NCI-H446 (cell line): Measurements from ENCODE around the gene BOLA3.
"Not testable (repeated sequence)": the region's sequence is repeated elsewhere in the genome, so short reads cannot be mapped to it uniquely, and the experiment has no call there.

Experiments
- DNase-seq, 2 experiments: peaks; one replicate each; lab custom pipeline; 2025; lab: John Stamatoyannopoulos, UW

The BOLA3 gene

GRCh38 chr2:74147727-74148456 lies at the start of gene BOLA3:
Gene BOLA3 (minus strand): TSS chr2:74147912. CDS start chr2:74147874, 38 bp downstream.
- DNase-seq: peak; percentile 56 to 86

GRCh38 chr2:74197049-74197448 lies 49.3 kb upstream of the BOLA3 start:
- no peak for DNase-seq

- DNase-seq: no peak
Observed at GRCh38 chr2:74194799-74195198, 47.1 kb upstream of the BOLA3 start.

- no peak for DNase-seq
Observed at GRCh38 chr2:74191596-74192380, 44.1 kb upstream of the BOLA3 start.

GRCh38 chr2:74188696-74189095 lies 41.0 kb upstream of the BOLA3 start:
- no peak for DNase-seq

GRCh38 chr2:74188018-74188601 lies 40.4 kb upstream of the BOLA3 start:
- DNase-seq: peak; percentile 82 to 84

GRCh38 chr2:74186706-74187105 lies 39.0 kb upstream of the BOLA3 start:
- DNase-seq: not testable (repeated sequence)

GRCh38 chr2:74186038-74186437 lies 38.3 kb upstream of the BOLA3 start:
- no peak for DNase-seq

- no peak for DNase-seq
Observed at GRCh38 chr2:74183878-74184277, 36.2 kb upstream of the BOLA3 start.

GRCh38 chr2:74181739-74182138 lies 34.0 kb upstream of the BOLA3 start:
- DNase-seq: peak; percentile 65 to 92

GRCh38 chr2:74179063-74179865 lies 31.6 kb upstream of the BOLA3 start:
- DNase-seq: no peak

- peak; percentile 96 to 98 for DNase-seq
Observed at GRCh38 chr2:74178211-74179062, 30.7 kb upstream of the BOLA3 start, which contains the start of gene MOB1A. Gene MOB1A (minus strand): TSS chr2:74178879. CDS start chr2:74178674, 205 bp downstream.

GRCh38 chr2:74177696-74178095 lies 30.0 kb upstream of the BOLA3 start:
- no peak for DNase-seq

GRCh38 chr2:74174909-74175308 lies 27.2 kb upstream of the BOLA3 start:
- no peak for DNase-seq

- DNase-seq: no peak
Observed at GRCh38 chr2:74168739-74169138, 21.0 kb upstream of the BOLA3 start.

GRCh38 chr2:74164761-74165160 lies 17.0 kb upstream of the BOLA3 start:
- no peak for DNase-seq

GRCh38 chr2:74162951-74163350 lies 15.2 kb upstream of the BOLA3 start:
- DNase-seq: no peak

GRCh38 chr2:74155830-74156229 lies 8.1 kb upstream of the BOLA3 start:
- DNase-seq: no peak

- no peak for DNase-seq
Observed at GRCh38 chr2:74152954-74153353, 5.2 kb upstream of the BOLA3 start.

- DNase-seq: no peak
Observed at GRCh38 chr2:74149570-74150319, 2.0 kb upstream of the BOLA3 start.

GRCh38 chr2:74149247-74149525 lies 1.5 kb upstream of the BOLA3 start:
- DNase-seq: no peak
